GM10266 (cell line): ENCODE results near the gene ZNF41.

Source experiments
- DNase-seq: peaks from one replicate; pipeline ENCODE4 v3.0.0; 2012; ENCODE audit errors: extremely low spot score
- CTCF ChIP-seq: IDR thresholded peaks from 2 replicates; pipeline ENCODE4 v1.5.1; 2012; ENCODE audit warnings: mild to moderate bottlenecking, low read depth; ENCODE audit not compliant: control insufficient read depth, insufficient read depth; ENCODE audit errors: missing control alignments

The ZNF41 gene

DNA sequence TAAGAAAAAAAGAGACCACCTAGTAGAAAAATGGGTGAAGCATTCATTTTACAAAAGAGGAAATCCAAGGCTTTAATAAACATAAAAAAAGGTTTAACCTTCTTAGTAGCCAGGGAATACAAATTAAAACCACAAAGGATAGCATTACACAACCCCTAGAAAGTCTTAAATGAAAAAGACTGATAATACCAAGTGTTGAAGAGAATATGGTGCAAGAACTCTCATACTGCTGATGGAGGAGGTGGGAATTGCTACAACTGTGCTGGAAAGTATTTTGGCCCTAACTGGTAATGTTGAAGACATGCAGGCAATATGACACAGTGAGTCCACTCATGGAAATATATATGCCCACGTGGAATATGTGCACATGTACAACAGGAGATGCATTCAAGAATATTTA, 22.5 kb downstream of the ZNF41 start:
- DNase-seq: no peak

DNA sequence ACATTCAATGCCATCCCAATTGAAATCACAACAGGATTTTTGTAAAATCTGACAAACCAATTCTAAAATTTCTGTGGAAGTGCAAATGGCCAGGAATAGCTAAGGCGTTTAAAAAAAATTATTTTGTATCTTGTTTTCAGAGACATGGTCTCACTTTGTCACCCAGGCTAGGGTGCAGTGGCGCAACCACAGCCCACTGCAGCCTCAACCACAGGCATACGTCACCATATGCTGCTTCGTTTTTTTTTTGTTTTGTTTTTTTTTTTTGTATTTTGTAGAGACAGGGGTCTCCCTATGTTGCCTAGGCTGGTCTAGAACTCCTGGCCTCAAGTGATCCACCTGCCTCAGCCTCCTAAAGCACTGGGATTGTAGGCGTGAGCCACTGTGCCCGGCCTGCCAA, 24.5 kb downstream of the ZNF41 start:
- DNase-seq: no peak
- no peak for TF ChIP-seq CTCF

More for the DNA sequence above, 22.5 kb downstream of the ZNF41 start:
- TF ChIP-seq CTCF: no peak

DNA sequence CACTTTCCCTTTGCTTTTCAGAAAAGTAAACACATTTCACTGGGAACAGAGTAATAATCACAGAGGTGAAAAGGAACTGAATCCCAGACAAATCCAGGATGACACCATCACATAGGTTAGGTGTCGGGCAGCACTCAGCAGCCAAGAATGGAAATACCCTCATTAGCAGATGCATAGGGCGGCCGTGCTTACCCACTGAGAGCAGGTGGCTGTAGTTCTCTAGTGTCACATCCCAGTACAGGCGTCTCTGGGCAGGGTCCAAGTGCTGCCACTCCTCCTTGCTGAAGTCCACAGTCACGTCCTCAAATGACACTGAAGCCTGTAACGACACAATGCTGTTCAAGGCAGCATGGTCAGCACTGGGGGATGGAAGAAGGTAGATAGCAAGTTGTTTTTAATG, 26.9 kb downstream of the ZNF41 start:
- TF ChIP-seq CTCF: no peak
- DNase-seq: no peak

- no peak for DNase-seq
- TF ChIP-seq CTCF: no peak
These were observed 30.9 kb downstream of the ZNF41 start for GRCh38 chrX:47452112-47452511.

- no peak for DNase-seq
- TF ChIP-seq CTCF: no peak
These were observed 34.7 kb downstream of the ZNF41 start for GRCh38 chrX:47448165-47448806.

DNA sequence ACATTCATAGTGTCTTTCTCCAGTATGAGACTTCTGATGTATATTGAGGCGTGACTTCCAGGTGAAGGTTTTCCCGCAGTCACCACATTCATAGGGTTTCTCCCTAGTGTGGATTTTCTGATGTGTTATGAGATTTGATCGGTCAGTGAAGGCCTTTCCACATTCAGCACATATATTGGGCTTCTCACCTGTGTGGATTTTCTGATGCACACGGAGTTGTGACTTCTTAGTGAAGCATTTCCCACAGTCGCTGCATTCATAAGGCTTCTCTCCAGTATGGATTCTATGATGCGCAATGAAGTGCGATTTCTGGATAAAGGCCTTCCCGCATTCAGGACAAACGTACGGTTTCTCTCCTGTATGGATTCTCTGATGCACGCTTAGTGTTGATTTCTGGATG, 35.4 kb downstream of the ZNF41 start:
- DNase-seq: no peak
- no peak for TF ChIP-seq CTCF

DNA sequence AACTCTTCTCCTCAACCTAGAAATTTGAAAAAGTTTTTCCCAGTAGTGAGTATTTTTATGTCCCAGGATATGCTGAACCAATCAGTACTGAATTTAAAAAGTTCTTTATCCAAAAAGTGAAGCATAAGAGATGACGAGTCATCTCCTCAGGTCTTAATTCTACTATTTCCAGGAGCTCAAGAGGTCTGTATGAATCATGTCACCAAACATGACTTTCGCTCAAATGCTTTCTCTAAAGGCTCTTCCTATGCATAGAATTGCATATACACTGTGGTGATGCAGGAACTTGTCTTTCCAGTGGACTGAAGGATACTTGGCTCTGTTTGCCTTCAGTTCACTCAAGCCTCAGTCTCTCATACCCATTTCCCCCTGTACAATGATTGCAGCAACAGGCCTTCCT, 36.1 kb downstream of the ZNF41 start:
- TF ChIP-seq CTCF: no peak
- no peak for DNase-seq
